ENCODE results near the gene FAM229A. TPM values are rescaled to one million over a fixed set of nuclear protein-coding genes. Genes with fewer than 3 reads are reported as not detected.

The FAM229A gene
- total and polyA plus RNA-seq, 3 donors from 2014 or later: 71.5 to 194 (median 103) TPM

GRCh38 chr1:32332290-32333079, 29.8 kb downstream of the FAM229A start:
- intact Hi-C loops (cut with DNase I; ENCODE audit: low total_unique reads): loop anchor here (10.0 kb wide), 1 partner anchor 88 kb away; the partner anchor contains the start of gene FAM167B
- Histone ChIP-seq H3K4me3 (no peak overlapping the region), H3K36me3 (ENCODE audit: low read depth, missing control alignments) (no peaks in the 10 kb centered on the region), H3K27me3 (no peaks in the 10 kb centered on the region), H3K27ac (peak overlapping the region; percentile 44 to 62), H3K9me3 (no peaks in the 10 kb centered on the region), H3K4me1 (peaks cover 36% of the 10 kb centered on the region)
- 69 to 72% methylated on average over 2 to 3 of the region's 3 CpGs for WGBS, 2 donors
- TF ChIP-seq POLR2A (IDR thresholded peaks at IDR 0.05): no peak
- TF ChIP-seq CTCF (IDR thresholded peaks at IDR 0.05): no peak
- no peak for DNase-seq

DNA sequence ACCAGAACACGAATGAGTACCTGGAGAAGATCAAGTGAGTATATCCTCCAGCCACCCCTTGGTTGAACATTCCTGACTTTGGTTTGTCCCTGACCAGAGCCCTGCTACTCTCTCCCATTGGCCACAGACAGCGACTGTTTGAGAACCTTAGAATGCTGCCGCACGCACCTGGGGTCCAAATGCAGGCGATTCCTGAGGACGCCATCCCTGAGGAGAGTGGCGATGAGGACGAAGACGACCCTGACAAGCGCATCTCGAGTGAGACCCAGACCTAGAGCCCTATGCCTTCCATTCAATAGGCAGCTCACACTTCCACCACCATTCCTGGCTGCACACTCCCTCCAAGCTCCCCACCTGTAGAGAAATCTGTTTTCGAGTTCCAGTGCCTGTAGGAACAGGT, 30.7 kb downstream of the FAM229A start:
- no peak for TF ChIP-seq CTCF (IDR thresholded peaks at IDR 0.05)
- no peak for TF ChIP-seq POLR2A (IDR thresholded peaks at IDR 0.05)
- DNase-seq: no peak
- WGBS, 2 donors: 85 to 89% methylated on average over 3 to 12 of the region's 12 CpGs
- no peaks in the 10 kb centered on the region for H3K36me3 ChIP-seq (ENCODE audit: low read depth, missing control alignments)
- H3K27me3 ChIP-seq: no peaks in the 10 kb centered on the region
- intact Hi-C loops (cut with DNase I; ENCODE audit: low total_unique reads): loop anchor here (10.0 kb wide), 1 partner anchor 87 kb away; the partner anchor contains the start of gene FAM167B
- peak overlapping the region in 1 of 2 donors; percentile 62 for H3K27ac ChIP-seq
- no peak overlapping the region for H3K4me3 ChIP-seq
- H3K9me3 ChIP-seq: no peaks in the 10 kb centered on the region
- peaks cover 27% of the 10 kb centered on the region for H3K4me1 ChIP-seq

DNA sequence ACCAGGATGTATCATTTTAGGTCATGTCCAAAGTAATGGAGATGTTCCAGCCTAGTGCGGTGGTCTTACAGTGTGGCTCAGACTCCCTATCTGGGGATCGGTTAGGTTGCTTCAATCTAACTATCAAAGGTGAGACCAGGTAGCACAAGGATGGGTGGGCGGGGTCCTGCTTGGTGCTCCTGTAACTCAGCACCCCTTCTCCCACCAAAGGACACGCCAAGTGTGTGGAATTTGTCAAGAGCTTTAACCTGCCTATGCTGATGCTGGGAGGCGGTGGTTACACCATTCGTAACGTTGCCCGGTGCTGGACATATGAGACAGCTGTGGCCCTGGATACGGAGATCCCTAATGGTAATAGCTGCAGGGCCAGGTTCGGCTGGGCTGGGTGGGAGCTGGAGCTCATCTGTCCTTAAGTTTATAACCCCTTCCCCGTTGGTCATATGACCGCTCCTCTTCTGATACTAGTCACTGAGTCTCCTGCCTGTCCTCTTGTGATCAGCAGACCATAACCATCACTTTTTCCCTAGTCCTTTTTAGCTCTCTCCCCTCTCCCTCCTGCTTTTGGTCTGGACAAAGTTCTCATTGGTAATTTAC, 31.6 kb downstream of the FAM229A start:
- WGBS, 2 donors: 84 to 92% methylated on average over 10 to 12 of the region's 12 CpGs
- Histone ChIP-seq H3K9me3 (no peaks in the 10 kb centered on the region), H3K4me1 (peaks cover 23% of the 10 kb centered on the region), H3K27ac (no peak overlapping the region), H3K4me3 (no peak overlapping the region), H3K27me3 (no peaks in the 10 kb centered on the region), H3K36me3 (ENCODE audit: low read depth, missing control alignments) (no peaks in the 10 kb centered on the region)
- intact Hi-C loops (cut with DNase I; ENCODE audit: low total_unique reads): loop anchor here (10.0 kb wide), 1 partner anchor 86 kb away; the partner anchor contains the start of gene FAM167B
- TF ChIP-seq CTCF (IDR thresholded peaks at IDR 0.05): no peak
- no peak for TF ChIP-seq POLR2A (IDR thresholded peaks at IDR 0.05)
- no peak for DNase-seq

GRCh38 chr1:32329931-32330466, 32.3 kb downstream of the FAM229A start:
- H3K9me3 ChIP-seq: no peaks in the 10 kb centered on the region

More at GRCh38 chr1:32329931-32330466, 32.3 kb downstream of the FAM229A start:
- peaks cover 23% of the 10 kb centered on the region for H3K4me1 ChIP-seq
- intact Hi-C loops (cut with DNase I; ENCODE audit: low total_unique reads): loop anchor here (10.0 kb wide), 1 partner anchor 85 kb away; the partner anchor contains the start of gene FAM167B
- WGBS, 2 donors: 85 to 91% methylated on average over 4 of the region's 4 CpGs
- no peaks in the 10 kb centered on the region for H3K27me3 ChIP-seq
- no peaks in the 10 kb centered on the region for H3K36me3 ChIP-seq (ENCODE audit: low read depth, missing control alignments)
- no peak for DNase-seq
- H3K27ac ChIP-seq: no peak overlapping the region
- H3K4me3 ChIP-seq: no peak overlapping the region
- TF ChIP-seq CTCF (IDR thresholded peaks at IDR 0.05) (no peak), POLR2A (IDR thresholded peaks at IDR 0.05) (no peak)
